ENCODE measurements around the gene ITPR1. TPM values are rescaled to one million over a fixed set of nuclear protein-coding genes. Genes with fewer than 3 reads are reported as not detected.

The ITPR1 gene
- total RNA-seq, 2 donors from 2014 or later, result 7.0 to 18.2 TPM

DNA sequence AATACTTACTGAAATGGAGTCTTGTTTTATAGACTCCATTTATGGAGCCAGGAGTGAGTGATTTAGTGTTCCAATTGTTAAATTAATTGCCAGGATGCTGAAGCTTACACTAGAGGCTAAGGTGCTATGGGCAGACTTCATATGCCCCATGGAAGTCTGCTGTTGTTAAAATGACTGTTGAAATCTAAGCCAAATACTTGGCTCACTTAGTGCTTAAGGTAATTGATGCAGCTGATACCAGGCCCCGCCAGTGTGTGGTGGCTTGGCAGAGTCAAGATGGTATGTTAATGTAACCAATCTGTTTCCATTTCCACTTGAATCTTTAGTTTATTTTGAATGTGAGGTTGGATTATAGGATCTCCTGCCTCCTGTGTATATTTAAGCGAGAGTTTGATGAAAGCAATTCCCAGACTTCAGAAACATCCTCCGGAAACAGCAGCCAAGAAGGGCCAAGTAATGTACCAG lies 187.1 kb downstream of the ITPR1 start:
- Histone ChIP-seq H3K4me1 (no peaks in the 10 kb centered on the region), H3K4me3 (no peak overlapping the region), H3K27ac (no peak overlapping the region), H3K27me3 (no peaks in the 10 kb centered on the region), H3K9me3 (no peaks in the 10 kb centered on the region), H3K9ac (ENCODE audit: low read depth in 2 of 2, low read length in 2 of 2) (no peak overlapping the region), H3K36me3 (no peaks in the 10 kb centered on the region)
- TF ChIP-seq, protein P1, sequence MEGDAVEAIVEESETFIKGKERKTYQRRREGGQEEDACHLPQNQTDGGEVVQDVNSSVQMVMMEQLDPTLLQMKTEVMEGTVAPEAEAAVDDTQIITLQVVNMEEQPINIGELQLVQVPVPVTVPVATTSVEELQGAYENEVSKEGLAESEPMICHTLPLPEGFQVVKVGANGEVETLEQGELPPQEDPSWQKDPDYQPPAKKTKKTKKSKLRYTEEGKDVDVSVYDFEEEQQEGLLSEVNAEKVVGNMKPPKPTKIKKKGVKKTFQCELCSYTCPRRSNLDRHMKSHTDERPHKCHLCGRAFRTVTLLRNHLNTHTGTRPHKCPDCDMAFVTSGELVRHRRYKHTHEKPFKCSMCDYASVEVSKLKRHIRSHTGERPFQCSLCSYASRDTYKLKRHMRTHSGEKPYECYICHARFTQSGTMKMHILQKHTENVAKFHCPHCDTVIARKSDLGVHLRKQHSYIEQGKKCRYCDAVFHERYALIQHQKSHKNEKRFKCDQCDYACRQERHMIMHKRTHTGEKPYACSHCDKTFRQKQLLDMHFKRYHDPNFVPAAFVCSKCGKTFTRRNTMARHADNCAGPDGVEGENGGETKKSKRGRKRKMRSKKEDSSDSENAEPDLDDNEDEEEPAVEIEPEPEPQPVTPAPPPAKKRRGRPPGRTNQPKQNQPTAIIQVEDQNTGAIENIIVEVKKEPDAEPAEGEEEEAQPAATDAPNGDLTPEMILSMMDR (IDR thresholded peaks at IDR 0.05), result no peak
- no peak for DNase-seq
- intact Hi-C loops (cut with DNase I), result no loop called here

DNA sequence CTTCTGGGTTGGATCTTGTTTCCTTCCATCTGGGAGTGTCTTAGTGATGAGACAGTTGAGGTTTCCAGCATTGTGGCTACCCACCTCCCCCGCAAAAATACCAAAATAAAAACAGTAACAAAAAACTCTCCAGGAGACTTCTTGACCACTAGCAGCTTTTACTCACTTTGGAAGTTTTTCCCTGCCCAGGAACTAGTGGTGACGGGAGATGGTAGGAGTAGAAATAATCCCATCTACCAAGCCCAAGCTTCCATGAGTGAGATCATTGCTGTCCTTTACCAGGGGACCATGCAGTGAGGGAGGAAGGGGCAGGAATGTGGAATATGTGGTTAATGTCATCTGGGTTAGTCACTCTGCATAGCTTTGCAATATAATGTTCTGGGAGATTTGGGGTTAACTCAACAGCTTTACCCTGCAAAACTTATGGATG lies 187.7 kb downstream of the ITPR1 start:
- no peaks in the 10 kb centered on the region for H3K9me3 ChIP-seq
- no peaks in the 10 kb centered on the region for H3K27me3 ChIP-seq
- H3K36me3 ChIP-seq, result no peaks in the 10 kb centered on the region
- H3K27ac ChIP-seq, result no peak overlapping the region
- TF ChIP-seq, protein P1 (IDR thresholded peaks at IDR 0.05), result no peak
- DNase-seq, result no peak
- no peak overlapping the region for H3K4me3 ChIP-seq
- H3K4me1 ChIP-seq, result no peaks in the 10 kb centered on the region
- intact Hi-C loops (cut with DNase I), result no loop called here
- H3K9ac ChIP-seq (ENCODE audit: low read depth in 2 of 2, low read length in 2 of 2), result no peak overlapping the region

DNA sequence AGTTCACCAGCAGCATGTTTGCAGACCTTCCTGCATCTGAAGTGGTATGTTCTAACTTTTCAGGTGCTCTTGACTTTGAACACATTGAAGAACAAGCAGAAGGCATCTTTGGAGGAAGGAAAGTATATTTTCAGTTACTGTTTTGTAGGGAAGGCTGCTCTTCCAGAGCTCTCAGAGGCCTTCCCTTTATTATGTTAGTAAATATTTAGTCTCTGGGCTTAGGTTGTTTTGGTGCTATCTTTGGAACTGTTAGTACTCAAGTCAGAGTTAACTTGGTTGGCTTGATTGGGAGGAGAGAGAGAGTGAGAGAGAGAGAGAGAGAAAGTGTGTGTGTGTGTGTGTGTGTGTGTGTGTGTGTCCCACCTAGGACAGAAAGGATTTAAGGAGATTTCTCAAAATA lies 188.2 kb downstream of the ITPR1 start:
- DNase-seq, result no peak
- no peaks in the 10 kb centered on the region for H3K36me3 ChIP-seq
- TF ChIP-seq, protein P1 (IDR thresholded peaks at IDR 0.05), result no peak
- H3K27me3 ChIP-seq, result no peaks in the 10 kb centered on the region
- intact Hi-C loops (cut with DNase I), result no loop called here
- H3K4me1 ChIP-seq, result no peaks in the 10 kb centered on the region
- no peak overlapping the region for H3K27ac ChIP-seq
- H3K9me3 ChIP-seq, result no peaks in the 10 kb centered on the region
- H3K4me3 ChIP-seq, result no peak overlapping the region
- H3K9ac ChIP-seq (ENCODE audit: low read depth in 2 of 2, low read length in 2 of 2), result no peak overlapping the region

DNA sequence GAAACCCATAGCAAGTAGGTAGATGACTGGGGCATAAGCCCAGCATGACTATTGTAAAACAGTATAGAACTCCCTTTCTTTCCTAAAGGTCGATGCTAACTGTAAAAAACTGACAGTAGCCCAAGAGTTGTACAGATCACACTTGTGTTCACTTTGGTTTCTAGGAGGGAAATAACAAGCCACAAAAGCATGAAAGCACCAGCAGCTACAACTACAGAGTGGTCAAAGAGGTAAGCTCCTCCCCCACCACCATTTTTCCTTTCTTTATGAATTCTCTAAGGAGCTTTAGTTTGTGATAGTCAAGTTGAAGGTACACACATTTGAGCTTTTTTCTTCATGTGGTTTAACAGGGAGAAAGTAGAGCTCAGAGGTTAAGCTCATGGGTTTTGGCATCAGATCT lies 191.0 kb downstream of the ITPR1 start:
- no peak overlapping the region for H3K4me3 ChIP-seq
- no peaks in the 10 kb centered on the region for H3K36me3 ChIP-seq
- no peak for DNase-seq
- no peaks in the 10 kb centered on the region for H3K4me1 ChIP-seq
- H3K27me3 ChIP-seq, result no peaks in the 10 kb centered on the region
- H3K27ac ChIP-seq, result no peak overlapping the region
- H3K9me3 ChIP-seq, result no peaks in the 10 kb centered on the region
- TF ChIP-seq, protein P1 (IDR thresholded peaks at IDR 0.05), result no peak
- intact Hi-C loops (cut with DNase I), result no loop called here
- no peak overlapping the region for H3K9ac ChIP-seq (ENCODE audit: low read depth in 2 of 2, low read length in 2 of 2)

DNA sequence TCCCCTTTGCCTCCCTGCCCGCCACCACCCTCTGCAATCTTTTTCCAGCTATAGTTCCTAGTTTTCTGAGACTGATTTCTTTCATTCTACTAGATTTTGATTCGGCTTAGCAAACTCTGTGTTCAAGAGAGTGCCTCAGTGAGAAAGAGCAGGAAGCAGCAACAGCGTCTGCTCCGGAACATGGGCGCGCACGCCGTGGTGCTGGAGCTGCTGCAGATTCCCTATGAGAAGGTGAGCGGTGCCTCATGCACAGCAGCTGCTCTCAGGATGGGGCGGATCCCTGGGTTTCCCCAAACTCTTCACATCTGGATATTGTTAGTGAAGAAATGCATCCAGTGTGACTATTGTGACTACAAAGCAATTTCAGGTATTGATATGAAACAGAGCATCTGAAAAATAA lies 191.8 kb downstream of the ITPR1 start:
- Histone ChIP-seq H3K4me1 (no peaks in the 10 kb centered on the region), H3K27ac (no peak overlapping the region), H3K4me3 (no peak overlapping the region), H3K9me3 (no peaks in the 10 kb centered on the region), H3K27me3 (no peaks in the 10 kb centered on the region), H3K9ac (ENCODE audit: low read depth in 2 of 2, low read length in 2 of 2) (no peak overlapping the region), H3K36me3 (no peaks in the 10 kb centered on the region)
- TF ChIP-seq, protein P1 (IDR thresholded peaks at IDR 0.05), result no peak
- intact Hi-C loops (cut with DNase I), result no loop called here
- no peak for DNase-seq
